Stimulated activated CD4-positive, alpha-beta T cell treated with anti-CD3 and anti-CD28 coated beads, Interleukin-1b, Interleukin-23, amount 100 ng/mL, for 1 hour (primary cell): ENCODE results near the gene KCNE4.

ENCODE experiments used
- DNase-seq, 2 donors: peaks; one replicate each; pipeline ENCODE4 v3.0.0-alpha.2; 2020; ENCODE audit warnings: low read depth in 2 of 2

Gene KCNE4

DNA sequence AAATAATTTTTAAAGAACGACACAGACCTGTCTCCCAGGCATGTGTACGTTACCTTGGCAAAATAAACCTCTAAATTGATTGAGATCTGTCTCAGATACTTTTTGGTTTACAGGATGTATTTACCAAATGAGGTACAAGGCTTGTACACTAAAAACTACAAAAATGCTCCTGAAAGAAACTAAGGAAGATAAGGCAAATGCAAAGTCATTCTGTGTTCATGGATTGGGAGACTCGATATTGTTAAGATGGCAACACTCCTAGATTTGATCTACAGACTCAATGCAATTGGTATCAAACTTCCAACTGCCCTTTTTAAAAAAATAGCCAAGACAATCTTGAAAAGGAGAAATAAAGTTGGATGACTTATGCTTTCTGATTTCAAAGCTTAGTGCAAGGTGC, 11.5 kb upstream of the KCNE4 start:
- no peak for DNase-seq

DNA sequence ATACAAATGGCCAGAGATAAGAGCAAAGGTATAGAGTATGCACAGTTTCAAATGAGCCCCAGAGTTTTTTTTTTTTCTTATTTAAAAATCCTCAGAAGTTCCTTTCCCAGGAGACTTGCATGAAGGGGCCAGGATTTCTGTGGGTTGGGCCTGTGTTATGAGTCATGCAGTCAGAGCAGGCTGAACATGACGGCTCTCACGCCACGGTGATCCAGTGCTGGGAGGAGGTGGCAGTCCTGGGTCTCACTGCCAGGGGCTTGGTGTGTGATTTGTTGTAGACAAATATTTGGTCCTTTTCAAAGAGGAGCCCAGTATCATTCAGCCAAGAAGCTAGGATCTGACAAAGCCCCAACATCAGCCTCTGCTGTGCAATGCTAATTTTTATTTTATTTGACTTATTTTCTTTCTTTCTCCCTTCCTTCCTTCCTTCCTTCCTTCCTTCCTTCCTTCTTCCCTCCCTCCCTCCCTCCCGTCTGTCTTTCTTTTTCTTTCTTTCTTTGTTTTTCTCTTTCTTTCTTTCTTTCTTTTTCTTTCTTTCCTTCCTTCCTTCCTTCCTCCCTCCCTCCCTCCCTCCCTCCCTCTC, 10.4 kb upstream of the KCNE4 start:
- no peak for DNase-seq

DNA sequence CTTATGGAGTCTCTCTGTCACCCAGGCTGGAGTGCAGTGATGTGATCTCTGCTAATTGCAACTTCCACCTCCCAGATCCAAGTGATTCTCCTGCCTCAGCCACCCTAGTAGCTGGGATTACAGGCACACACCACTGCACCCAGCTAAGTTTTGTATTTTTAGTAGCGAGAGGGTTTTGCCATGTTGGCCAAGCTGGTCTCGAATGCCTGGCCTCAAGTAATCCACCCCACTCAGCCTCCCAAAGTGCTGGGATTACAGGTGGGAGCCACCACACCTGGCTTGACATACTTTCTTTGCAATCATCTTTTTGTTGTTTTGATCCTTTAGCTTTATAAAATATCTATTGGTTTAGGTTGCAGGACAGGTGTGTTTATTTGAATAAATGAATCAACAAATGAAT, 9.7 kb upstream of the KCNE4 start:
- DNase-seq = no peak

DNA sequence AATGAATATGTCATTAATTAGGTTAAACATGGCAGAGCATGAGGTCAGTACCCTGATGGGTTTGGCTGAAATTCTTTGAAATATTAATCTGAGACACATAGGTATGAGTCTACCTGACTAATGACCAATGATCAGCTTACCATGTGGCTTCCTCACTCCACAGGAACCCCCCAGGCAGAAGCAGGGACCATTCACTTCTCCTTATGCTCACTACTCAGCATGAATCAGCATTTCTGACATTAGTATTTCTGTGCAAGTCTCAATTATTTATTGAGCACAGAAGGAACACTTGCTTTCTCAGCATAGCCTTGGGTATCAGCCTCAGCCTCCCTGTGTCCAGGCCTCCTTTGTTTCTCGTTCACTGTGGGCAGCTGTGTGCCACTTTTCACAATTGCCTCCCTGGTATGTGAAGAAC, 9.3 kb upstream of the KCNE4 start:
- DNase-seq = no peak

DNA sequence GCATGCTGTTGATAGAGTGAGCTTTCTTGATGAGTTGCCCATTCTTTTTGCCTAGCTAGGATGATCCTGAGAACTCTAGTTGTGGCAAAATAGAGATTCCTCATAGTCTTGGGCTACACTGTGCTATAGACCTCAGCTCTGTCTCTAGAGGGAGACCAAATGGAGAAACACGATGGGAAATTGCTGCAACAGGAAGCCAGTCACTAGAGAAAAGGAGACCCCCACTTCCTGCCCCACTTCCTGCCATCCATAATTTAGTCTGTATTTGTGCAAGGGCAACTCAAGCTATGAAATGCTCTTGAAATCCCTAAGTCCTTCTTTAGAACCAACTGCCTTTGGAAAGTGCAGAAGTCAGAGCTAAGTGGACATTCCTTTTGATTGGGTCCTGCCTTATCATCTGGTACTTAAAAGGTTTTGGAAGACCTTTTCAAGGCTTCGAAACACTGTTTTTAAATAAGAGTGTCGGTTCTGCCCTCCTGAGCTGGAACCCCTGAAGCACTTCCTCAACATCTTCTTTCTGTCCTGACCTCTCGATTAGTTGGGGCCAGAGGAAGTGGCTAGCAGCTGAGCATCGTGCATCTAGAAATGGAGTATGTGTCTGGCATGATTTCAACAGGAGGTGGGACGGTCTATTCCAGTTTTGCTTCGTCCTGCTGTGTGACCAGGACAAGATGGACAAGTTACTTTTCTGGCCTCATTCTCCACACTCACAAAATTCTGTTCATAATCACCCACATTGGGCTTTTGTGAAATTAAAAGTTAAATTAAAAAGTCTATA, 8.6 kb upstream of the KCNE4 start:
- DNase-seq = no peak

DNA sequence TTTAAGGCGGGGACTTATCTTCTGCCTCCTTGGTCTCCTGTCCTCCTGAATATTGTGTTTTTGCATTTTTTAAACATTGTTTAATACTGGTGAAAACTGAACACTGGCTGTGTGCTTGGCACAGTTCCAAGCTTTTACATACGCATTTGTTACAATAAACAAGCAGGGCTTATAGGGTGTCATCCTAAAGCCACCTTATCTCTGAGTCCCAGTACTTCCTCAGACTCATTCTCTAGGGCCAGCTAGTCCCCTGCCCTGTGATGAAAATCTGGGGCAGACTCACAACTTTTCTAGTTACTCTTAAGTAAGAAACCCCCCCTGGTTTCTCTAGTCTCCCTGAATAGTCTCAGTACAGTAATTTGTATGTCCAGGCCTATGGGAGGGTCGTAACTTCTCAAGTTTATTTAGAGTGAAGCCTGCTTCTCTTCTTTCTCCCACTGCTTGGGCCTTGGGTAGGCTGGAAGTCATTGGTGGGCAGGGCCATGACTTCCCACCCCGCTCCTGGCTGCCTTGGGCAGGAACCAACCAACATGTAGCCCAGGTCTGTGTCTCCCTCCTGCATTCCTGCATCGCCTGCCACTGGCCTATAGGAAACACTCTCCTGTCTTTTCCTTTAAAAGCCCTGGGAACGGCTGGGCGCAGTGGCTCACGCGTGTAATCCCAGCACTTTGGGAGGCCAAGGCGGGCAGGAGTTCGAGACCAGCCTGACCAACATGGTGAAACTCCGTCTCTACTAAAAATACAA, 7.7 kb upstream of the KCNE4 start:
- DNase-seq = no peak

DNA sequence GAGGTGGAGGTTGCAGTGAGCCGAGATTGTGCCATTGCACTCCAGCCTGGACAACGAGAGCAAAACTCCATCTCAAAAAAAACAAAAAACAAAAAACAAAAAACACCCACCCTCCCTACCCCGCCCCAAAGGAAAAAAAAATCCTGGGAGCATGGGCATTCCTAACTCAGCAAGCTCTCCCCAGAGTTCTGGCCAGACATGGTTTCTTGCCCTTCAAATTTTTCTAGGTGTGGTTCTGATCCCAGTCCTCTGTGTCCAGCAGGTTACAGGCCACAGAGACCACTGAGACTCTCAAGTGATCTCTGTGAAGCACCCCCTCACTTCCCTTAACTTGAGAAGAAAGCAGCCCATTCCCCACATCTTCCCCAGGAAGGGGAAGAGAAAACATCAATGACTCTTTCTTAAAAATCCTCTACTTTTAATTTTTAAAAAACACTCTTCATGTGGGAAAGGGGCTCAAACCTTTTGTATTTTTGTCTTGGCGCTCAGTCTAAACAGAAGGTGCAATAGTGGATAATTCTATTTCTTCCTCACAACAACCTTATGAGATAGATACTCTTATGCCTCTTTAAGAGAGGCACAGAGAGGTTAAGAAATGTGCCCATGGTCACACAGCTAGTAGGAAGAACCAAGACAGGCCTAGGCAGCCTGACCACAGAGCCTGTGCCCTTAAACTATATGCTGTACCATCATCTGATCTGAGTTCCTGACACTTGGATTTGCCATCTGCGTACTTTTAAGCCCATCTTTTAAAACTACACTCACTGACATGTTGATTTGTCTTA, 6.9 kb upstream of the KCNE4 start:
- no peak for DNase-seq

DNA sequence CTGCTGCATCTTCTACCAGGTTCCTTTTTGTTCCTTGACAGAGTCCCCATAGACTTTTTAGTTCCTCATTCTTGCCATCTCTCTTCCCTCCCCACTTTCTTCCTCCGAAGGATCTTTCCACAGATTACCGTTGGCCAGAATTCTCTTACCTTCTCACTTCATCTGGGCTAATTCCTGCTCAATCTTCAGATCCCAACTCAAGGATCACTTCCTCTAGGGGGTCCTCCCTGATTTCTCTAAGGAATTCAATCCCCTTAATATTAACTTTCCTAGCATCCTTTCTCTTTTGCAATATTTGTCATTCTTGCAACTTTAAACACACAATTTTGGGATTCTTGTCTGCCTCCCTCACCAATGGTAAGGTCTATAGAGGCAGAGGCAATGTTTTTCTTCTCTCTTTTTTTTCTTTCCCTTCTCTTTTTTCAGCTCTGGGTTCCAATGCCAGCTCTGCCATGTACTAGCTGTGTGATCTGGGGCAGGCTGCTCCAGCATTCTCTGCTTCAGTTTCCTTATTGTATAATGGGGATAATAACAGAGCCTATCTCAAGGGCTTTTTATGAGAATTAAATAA, 5.4 kb upstream of the KCNE4 start:
- DNase-seq = no peak

DNA sequence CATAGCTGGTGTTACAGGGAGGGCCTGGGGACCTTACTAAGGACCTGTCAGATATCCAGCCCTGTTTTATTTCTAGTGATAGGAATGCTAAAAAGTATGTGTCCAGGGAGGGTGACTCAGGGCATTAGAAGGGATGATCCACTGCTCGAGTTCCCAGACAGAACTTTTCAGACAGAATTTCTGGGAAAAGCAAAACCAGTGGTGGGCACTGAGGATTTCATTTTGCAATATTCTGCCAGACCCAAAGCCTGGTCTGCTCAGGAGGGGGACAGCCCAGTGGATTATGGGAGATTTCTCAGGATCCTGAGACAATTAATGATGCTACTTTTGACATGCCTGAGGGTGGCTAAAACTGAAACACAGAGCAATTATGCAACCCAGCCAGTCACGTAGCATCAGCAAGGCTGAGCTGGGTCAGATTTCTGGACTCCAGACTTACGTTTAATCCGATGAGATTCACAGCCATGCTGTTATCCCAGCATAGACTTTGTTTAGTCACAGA, 4.7 kb upstream of the KCNE4 start:
- no peak for DNase-seq

DNA sequence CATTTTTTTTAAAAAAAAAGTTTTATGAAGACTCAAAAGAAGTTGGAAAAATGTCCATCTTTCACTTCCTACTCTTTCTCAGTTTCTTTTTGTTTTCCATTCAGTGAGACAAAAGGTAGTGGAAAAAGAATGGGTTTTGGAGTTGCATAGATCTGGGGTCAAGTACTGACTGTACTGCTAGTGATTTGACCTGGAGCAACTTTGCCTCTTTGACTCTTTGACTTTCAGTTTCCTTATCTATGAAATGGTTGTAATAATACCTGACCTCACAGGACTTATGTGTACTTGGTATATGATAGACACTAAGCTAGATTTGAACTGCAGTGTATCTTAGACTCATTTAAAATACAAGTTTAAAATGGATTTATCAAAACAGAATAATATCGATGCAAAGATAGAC, 3.5 kb upstream of the KCNE4 start:
- no peak for DNase-seq

DNA sequence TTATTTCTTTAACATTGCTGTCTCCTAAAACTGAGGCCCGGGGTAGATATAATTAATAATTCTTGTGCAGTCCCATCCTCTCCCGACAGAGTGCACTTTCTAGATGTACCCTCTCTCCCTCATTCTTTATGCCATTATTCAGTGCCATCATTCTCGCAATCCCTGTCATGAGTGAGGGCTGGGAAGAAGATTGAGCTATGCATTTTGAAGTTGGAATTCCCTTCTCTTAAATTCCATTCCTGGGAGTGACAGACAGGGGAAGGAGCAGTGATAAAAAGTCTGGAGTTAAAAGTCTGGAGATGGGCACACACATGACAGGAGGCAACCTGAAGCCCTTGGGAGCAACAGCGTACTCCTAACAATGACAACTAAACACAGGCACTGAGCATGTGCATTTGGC, 2.6 kb upstream of the KCNE4 start:
- no peak for DNase-seq

DNA sequence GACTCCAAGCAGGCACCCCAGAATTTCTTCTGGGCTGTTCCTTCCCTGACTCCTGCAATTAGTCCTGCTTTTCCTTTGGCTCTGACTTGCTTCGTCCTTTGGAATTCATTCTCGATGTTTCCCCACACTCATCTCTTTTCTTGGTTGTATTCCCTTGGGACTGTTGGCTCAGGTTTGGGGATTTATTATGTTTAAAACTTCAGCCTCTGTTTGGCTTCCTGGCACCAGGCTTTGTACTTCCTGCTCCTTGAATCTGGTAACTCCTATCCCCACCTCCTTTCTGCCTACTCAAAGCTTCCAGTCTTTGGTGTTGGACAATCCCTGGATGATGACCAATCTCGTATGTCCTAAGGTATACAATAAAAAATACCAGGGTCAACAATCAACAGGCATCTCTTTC, 1.8 kb upstream of the KCNE4 start:
- DNase-seq = no peak

DNA sequence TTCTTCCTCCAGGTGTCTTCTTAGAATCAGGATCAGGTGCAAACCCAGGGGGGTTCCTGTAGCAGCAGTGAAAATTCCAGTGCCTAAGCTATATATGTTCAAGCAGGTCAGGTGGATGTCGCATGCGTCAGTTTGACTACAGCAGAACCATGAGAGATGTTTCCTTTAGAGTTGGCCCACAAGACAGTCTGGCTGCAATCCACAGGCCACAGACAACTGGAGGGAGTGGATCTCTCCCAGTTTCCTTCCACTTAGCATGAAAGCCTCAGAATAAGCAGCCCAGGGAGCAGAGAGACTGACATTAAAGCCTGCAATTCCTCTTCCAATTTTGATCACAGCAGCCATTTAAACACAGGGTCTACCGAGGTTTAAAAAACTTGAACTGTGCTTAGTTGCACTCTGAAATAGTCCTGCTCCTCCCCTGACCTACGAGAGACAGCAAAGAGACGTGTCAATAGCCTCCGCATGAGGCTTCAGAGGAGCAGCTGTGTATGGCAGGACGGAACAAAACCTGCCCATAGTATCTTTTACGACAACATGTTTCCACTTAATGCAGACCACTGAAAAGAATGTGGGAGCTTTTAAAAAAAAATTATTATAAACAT, 988 bp upstream of the KCNE4 start:
- DNase-seq = no peak

DNA sequence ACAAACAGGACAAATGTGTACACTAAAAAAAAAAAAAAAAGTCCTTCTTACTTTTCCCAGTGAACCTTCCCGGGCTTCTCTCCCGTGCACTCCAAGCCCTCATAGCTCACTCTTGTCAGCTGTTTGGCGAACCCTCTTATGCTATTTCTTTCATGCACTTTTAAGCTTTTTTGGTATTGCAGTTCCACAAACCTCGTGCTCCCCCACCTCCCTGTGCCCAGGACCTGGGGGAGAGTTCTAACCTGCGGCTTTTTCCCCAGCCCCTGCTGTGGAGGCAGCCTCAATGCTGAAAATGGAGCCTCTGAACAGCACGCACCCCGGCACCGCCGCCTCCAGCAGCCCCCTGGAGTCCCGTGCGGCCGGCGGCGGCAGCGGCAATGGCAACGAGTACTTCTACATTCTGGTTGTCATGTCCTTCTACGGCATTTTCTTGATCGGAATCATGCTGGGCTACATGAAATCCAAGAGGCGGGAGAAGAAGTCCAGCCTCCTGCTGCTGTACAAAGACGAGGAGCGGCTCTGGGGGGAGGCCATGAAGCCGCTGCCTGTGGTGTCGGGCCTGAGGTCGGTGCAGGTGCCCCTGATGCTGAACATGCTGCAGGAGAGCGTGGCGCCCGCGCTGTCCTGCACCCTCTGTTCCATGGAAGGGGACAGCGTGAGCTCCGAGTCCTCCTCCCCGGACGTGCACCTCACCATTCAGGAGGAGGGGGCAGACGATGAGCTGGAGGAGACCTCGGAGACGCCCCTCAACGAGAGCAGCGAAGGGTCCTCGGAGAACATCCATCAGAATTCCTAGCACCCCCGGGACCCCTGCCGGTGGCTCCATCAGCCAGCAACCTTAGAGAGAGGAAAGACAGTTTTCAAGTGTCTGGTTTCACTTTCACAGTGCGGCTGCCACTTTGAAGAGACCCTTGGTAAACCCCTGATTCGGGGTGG, 826 bp downstream of the KCNE4 start:
- no peak for DNase-seq

DNA sequence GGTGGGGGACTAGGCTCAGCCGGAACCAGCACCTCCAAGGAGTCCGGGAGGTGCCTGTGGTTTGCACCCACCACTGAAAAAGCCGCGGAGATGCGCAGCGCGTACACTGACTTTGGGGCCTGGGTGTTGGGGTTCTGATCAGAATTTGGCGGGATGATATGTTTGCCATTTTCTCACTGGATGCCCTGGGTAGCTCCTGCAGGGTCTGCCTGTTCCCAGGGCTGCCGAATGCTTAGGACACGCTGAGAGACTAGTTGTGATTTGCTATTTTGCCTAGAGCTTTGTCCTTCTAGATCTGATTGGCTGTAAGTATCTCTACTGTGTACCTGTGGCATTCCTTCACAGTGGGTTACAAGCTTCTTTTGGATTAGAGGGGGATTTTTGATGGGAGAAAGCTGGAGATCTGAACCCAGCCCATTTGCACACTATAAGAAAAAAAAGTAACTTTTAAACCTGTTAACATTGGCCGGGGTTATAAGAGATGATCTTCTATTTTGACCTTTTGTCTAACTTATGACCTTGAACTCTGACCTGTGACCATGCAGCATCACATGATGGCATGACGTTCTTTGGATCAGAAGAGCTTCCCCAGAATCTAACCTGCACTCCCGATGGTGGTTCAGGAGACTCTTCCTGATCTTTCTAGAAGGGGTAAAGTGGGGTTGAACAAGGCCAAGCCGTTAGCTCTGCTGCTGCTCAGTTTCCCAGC, 1.6 kb downstream of the KCNE4 start:
- DNase-seq = no peak

DNA sequence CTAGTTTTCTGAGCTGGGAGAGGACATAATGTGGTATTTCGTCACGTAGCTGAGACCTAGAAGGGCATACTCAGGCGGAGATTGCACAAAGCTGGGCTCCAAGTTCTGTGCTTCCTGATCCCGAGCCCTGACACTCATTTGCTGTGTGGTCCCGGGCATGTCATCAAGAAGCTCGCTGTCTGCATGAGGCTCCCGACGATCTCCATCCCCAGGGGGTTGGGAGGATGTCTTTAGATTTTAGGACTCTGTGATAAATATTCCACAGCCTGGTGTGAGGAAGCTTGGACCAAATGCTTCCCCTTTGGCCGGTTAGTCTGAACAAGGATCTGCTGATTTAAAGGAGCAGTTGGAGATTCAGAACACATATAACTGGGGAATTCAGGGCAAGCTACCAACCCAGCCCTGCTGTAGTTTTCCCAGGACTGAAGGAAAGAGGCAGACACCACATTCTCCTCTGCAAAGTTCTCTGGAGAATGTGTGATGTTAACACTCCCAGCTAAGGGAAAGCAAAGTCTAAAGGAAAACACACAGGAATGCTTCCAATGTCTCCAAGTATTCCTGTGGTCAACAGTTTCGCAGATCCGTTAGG, 2.3 kb downstream of the KCNE4 start:
- no peak for DNase-seq

DNA sequence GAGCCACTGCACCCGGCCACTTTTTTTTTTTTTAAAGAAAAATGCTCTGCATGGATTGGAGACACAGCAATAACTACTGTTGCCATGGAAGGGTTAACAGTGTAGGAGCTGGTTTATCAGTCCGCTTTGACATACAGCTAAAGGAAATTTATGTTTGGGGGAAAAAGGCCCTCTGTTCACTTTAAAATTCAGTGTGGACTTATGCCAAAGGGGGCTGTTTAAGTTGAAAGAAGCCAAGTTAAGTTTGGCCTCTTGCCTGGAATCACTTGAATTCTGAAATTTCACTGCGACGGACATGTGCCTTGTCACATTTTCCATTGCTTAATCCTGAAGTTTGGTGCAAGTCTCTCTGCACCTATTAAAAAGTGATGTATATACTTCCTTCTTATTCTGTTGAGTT, 3.1 kb downstream of the KCNE4 start:
- no peak for DNase-seq

DNA sequence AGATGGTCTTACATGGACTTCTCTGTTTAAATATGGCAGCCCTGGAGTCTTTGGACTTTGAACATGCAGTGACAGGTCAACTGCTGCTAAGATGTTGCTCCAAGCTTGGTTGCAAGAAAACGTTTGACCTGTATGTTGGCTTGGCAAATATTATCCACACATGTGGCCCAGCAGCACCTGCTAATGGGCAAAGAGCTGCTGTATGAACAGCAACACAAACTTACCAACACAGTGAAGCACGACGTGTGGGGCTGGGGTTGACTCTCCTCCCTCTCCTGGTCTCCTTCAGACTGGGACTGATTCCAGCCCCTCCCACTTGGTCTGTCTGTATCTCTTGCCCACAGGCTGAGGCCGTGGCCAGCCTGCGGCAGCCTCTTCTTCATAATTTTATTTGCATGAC, 3.8 kb downstream of the KCNE4 start:
- DNase-seq = no peak

DNA sequence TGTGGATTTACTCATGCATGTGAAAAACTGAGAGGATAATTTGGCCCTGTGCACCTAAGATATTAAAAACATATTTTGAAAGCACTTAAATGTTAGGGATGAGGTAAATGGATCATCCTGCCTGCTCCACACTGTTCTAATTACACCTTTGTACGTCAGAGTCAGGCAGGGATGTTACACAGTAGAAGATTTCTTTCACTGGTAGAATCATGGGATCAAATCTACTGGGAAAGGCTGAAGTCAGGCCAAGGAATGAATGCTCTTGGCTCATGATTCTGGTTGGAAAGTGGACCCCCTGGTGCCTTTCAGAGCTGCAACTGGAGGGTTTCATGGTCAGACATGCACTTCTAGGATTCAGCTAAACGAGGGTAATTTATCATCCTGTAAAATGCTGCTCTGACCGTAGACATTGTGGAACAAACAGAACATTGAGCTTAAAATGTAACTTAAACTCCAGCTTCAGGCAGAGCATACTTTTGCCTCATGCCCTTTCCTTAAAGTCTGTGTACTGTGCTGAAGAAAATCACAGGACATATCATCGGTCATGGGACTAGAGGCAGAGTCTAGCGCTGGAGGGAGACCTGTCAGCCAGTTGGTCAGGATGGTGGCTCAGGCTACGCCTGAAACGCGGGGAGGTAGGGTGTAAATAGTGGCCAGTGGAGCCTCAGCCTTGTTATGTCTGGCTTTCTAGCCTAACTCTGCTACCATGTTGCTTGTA, 4.9 kb downstream of the KCNE4 start:
- no peak for DNase-seq
